ENCODE data around the gene MMP11. TPM values are rescaled to one million over a fixed set of nuclear protein-coding genes. Genes with fewer than 3 reads are reported as not detected.

Gene MMP11
- total RNA-seq, 1 donor from 2014 or later: 28.8 TPM

DNA sequence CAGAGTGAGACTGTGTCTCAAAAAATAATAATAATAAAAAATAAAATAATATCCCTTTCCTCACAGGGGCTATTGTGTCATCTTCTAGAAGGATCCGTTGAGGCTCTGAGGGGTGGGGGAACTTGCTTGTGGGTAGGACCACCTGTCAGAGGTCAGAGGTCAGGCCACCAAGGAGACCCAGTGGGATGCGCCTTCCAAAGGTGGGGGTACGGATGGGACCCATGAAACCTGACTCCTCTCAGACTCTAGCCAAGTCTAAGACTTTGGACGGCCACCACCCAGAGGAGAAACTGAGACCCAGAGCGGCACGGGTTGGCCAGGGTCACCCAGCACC lies 367 bp upstream of the MMP11 start:
- DNase-seq: no peak
- Mint-ChIP-seq H3K27ac (ENCODE audit: unreplicated experiment) (peak overlapping the region; percentile 89), H3K9me3 (ENCODE audit: unreplicated experiment) (peaks cover 7% of the 10 kb centered on the region), H3K4me3 (ENCODE audit: unreplicated experiment) (peak overlapping the region; percentile 76), H3K27me3 (ENCODE audit: unreplicated experiment) (peaks cover 15% of the 10 kb centered on the region), H3K4me1 (ENCODE audit: low read depth, unreplicated experiment) (peaks cover 10% of the 10 kb centered on the region), H3K36me3 (ENCODE audit: unreplicated experiment) (no peaks in the 10 kb centered on the region)
- TF ChIP-seq, protein P1, sequence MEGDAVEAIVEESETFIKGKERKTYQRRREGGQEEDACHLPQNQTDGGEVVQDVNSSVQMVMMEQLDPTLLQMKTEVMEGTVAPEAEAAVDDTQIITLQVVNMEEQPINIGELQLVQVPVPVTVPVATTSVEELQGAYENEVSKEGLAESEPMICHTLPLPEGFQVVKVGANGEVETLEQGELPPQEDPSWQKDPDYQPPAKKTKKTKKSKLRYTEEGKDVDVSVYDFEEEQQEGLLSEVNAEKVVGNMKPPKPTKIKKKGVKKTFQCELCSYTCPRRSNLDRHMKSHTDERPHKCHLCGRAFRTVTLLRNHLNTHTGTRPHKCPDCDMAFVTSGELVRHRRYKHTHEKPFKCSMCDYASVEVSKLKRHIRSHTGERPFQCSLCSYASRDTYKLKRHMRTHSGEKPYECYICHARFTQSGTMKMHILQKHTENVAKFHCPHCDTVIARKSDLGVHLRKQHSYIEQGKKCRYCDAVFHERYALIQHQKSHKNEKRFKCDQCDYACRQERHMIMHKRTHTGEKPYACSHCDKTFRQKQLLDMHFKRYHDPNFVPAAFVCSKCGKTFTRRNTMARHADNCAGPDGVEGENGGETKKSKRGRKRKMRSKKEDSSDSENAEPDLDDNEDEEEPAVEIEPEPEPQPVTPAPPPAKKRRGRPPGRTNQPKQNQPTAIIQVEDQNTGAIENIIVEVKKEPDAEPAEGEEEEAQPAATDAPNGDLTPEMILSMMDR (IDR thresholded peaks at IDR 0.05; ENCODE audit: partially characterized antibody, unreplicated experiment): no peak

DNA sequence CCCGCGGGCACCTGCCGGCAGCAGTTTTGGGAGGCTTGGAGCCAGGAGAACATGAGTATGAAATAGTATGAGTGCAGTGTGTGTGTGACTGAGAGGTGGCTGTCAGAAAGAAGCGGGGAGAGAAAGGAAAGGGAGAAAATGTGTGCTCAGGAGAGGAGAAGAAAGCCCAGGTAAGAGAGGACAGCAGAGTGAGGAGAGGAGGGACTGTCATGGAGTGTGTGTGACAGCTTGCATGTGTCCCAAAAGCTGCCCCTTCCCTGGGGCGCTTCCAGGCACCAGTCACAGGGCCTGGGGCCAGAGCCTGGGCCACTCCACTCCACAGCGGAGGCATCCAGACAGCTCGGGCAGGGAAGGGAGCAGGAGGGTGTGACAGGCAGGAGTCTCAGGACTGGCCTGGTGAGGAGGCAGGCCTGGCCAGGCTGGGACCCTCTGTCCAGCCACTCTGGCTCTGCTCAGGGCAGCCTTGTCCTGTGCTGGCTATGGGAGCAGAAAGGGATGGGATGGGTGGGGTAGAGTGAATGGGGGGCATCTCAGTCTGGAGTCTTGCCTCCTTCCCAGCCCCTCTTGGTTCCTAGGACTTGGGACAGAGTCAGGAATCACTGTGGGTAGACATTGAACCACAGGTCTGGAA lies 949 bp downstream of the MMP11 start:
- Mint-ChIP-seq H3K36me3 (ENCODE audit: unreplicated experiment) (no peaks in the 10 kb centered on the region), H3K4me3 (ENCODE audit: unreplicated experiment) (peak overlapping the region; percentile 95), H3K9me3 (ENCODE audit: unreplicated experiment) (peaks cover 7% of the 10 kb centered on the region), H3K27ac (ENCODE audit: unreplicated experiment) (peak overlapping the region; percentile 84), H3K4me1 (ENCODE audit: low read depth, unreplicated experiment) (peaks cover 10% of the 10 kb centered on the region), H3K27me3 (ENCODE audit: unreplicated experiment) (peaks cover 18% of the 10 kb centered on the region)
- no peak for DNase-seq
- TF ChIP-seq, protein P1 (IDR thresholded peaks at IDR 0.05; ENCODE audit: partially characterized antibody, unreplicated experiment): no peak

DNA sequence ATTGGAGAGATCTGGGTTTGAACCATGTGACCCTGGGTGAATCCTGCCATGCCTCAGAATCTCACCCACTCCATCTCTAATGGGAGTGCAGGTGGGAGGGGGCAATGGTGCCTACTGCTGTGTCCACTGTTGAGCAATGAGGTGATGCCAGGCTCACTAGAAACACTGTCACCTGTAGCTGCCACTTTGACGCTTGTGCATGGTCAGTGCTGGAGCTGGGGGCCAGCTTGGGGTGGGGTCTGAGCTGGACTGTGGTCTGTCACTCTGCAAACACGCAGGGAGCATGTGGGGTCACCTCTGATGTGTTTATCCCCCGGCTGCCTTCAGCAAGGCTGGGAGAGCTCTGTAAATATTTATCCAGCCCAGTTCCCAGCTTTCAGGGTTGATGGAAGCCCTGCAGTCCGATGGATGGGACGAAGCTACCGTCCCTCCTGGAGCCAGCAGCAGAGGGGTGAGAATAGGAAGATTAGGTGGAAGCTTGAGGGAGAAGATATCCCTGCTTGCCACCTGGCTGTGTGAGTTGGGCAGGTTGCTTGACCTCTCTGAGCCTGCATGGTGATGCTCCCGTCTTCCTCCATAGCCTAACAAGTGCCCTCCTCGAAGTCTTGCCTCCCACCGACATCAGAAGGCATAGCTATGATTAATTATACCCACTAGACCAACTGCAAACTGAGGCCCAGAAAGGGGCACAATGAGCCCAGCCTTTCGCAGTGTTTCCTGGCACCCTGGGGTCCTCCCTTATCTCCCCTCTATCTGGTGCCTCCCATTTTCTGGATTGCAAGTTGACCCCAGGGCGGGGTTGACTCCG lies 1.7 kb downstream of the MMP11 start:
- peaks cover 10% of the 10 kb centered on the region for H3K4me1 Mint-ChIP-seq (ENCODE audit: low read depth, unreplicated experiment)
- peaks cover 18% of the 10 kb centered on the region for H3K27me3 Mint-ChIP-seq (ENCODE audit: unreplicated experiment)
- no peak for DNase-seq
- TF ChIP-seq, protein P1 (IDR thresholded peaks at IDR 0.05; ENCODE audit: partially characterized antibody, unreplicated experiment): no peak
- no peak overlapping the region for H3K27ac Mint-ChIP-seq (ENCODE audit: unreplicated experiment)
- H3K36me3 Mint-ChIP-seq (ENCODE audit: unreplicated experiment): no peaks in the 10 kb centered on the region
- peak overlapping the region; percentile 95 for H3K4me3 Mint-ChIP-seq (ENCODE audit: unreplicated experiment)
- H3K9me3 Mint-ChIP-seq (ENCODE audit: unreplicated experiment): peaks cover 7% of the 10 kb centered on the region

DNA sequence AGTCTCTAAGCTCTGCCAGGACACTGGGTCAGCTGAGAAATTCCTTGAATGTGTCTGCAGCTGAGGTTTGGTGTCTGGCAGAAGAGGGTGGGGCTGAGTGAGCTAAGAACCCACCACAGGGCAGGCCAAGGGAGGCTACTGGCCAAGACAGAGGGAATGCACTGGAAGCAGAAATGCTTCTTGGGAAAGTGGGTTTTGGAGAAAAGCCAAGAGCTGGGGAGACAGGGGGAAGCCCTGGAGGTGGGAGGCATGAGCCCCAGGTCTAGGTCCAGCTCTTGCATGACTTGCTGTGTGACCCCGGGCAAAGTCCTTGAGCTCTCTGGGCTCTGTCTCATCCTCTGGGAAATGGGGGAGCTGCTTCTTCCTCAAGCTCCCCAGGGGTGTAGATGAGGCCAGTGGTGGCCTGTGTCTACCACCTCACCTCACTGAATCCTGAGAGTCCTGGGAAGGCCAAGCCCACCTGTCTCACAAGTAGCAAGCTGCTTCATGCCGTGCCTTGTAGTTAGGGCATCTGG lies 2.3 kb downstream of the MMP11 start:
- TF ChIP-seq, protein P1 (IDR thresholded peaks at IDR 0.05; ENCODE audit: partially characterized antibody, unreplicated experiment): no peak
- peaks cover 17% of the 10 kb centered on the region for H3K27me3 Mint-ChIP-seq (ENCODE audit: unreplicated experiment)
- H3K4me3 Mint-ChIP-seq (ENCODE audit: unreplicated experiment): peak overlapping the region; percentile 18
- no peak for DNase-seq
- peaks cover 3% of the 10 kb centered on the region for H3K36me3 Mint-ChIP-seq (ENCODE audit: unreplicated experiment)
- peaks cover 10% of the 10 kb centered on the region for H3K4me1 Mint-ChIP-seq (ENCODE audit: low read depth, unreplicated experiment)
- no peak overlapping the region for H3K27ac Mint-ChIP-seq (ENCODE audit: unreplicated experiment)
- peaks cover 6% of the 10 kb centered on the region for H3K9me3 Mint-ChIP-seq (ENCODE audit: unreplicated experiment)

Data from glutamatergic neuron (in vitro differentiated cells).